HG03521 (cell line): Measurements from ENCODE around the gene BIK.

ENCODE experiments used
- ATAC-seq: cut with Tn5 transposase; IDR thresholded peaks from one replicate; pipeline ENCODE4 v1.9.1; 2021; ENCODE audit warnings: mild to moderate bottlenecking, moderate library complexity; ENCODE audit not compliant: unreplicated experiment

Gene BIK

GRCh38 chr22:43110444-43110926 is at the start of gene BIK:
BIK (plus strand) TSS chr22:43110750; CDS start chr22:43124023, 13,273 bp downstream.
- peak; percentile 39 for ATAC-seq

DNA sequence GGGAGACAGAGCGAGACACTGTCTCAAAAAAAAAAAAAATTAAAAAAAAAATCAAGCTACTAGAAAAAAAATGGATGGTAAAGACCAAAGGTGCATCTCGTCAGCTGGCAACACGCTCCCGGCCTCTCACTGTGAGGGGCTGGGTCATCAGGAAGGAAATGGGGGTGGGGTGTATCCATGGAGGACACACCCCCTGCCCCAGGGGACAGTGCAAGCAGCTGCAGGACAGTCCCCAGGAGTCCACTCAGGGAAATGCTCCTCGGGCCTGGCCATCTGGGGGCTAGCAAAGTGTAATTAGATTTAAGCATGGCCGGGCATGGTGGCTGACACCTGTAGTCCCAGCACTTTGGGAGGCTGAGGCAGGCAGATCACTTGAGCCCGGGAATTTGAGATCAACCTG is 44.4 kb upstream of the BIK start:
- no peak for ATAC-seq

- ATAC-seq, result no peak
These were observed 43.6 kb upstream of the BIK start for GRCh38 chr22:43066844-43067385.

DNA sequence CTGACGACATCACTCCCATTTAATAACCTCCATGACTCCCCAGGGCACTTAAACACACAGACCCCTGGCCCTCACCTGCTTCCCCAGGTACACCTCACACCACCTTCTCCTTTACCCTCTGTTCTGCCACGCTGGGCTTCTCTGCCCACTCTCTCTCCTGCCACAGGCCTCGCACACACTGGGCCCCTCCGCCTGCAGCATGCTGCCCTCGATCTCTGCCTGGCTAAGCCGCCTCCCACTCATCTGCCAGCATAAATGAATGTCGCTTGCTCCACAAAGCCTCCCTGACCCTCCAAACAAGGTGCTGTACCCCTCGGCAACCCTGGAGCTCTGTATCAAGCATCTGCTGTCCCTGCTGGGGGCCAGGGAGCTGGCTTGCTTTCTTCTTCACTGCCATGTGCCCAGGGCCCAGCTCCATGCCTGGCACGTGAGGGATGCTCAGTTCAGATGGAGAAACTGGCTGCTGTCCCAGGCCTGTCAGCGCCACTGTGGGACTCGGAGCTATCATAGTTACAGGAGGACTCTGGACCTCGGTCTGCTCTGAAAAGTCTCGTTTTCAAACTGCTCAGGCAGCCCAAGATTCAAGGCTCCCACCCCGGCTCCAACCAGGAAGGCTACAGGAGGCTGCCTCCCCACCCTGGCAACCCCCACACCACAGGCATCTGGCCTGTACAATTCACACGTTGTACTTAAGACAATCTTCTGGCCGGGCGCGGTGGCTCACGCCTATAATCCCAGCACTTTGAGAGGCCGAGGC is 33.3 kb upstream of the BIK start:
- ATAC-seq, result no peak

GRCh38 chr22:43078522-43078921 is 32.0 kb upstream of the BIK start:
- no peak for ATAC-seq

- no peak for ATAC-seq
These were observed 30.8 kb upstream of the BIK start for GRCh38 chr22:43079742-43080141.

- ATAC-seq, result no peak
These were observed 29.9 kb upstream of the BIK start for GRCh38 chr22:43080616-43081015.

DNA sequence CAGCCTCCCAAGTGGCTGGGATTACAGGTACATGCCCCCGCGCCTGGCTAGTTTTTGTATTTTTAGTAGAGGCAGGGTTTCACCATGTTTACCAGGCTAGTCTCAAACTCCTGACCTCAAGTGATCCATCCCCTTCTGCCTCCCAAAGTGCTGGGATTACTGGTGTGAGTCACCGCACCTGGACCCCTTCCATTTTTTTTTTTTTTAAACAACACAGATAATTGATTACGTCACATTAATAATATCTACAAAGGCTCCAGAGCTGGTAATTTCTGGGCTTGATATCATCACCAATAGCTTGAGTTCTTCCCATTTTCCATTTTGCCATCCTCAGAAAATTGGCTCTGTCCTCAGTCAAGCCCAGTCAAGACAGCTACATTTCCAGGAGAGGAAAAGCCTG is 28.6 kb upstream of the BIK start:
- ATAC-seq, result no peak

- no peak for ATAC-seq
These were observed 24.6 kb upstream of the BIK start for GRCh38 chr22:43085658-43086606.

GRCh38 chr22:43088627-43088983 is 21.9 kb upstream of the BIK start:
- no peak for ATAC-seq

- ATAC-seq, result peak; percentile 87
These were observed 21.4 kb upstream of the BIK start, which contains the start of gene TTLL1 for GRCh38 chr22:43088984-43089717. TTLL1 (minus strand) TSS chr22:43089391; CDS start chr22:43075586, 13,805 bp downstream.

DNA sequence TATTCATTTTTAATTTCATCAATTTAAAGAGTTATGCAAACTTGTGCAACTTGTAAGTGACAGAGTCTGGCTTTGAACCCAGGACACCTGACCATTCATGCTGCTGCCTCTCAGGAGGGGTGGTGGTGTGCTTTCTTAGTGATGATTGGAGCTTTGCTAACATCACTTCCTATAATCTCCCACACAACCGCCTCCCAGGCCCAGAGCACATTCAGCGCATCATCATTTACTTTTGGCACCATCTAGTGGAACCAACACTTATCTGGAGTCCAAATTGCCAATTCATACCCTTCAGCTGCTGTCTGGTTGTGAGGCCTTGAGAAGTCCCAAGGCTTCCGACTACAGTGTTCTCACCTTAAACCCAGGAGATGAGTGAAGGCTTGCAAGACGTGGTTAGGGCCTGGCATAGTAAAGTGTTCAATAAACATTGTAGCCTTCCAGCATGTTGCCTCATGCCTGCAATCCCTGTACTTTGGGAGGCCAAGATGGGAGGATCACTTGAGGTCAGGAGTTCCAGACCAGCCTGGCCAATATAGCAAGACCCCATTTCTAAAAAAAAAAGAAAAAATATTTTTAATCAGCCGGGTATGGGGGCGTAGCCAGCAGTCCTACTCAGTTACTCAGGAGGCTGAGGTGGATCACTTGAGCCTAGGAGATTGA is 20.3 kb upstream of the BIK start:
- no peak for ATAC-seq

DNA sequence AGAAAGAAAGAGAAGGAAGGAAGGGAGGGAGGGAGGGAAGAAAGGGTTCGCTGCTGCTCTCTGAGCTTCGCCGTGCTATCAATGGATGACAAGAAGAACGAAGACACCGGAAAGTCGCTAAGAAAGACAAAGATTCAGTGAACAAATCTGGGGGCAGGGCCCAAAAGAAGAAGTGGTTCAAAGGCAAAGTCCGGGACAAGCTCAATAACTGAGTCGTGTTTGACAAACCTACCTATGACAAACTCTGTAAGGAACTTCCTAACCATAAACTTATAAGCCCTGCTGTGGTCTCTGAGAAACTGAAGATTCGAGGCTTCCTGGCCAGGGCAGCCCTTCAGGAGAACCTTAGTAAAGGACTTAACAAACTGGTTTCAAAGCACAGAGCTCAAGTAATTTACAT is 18.5 kb upstream of the BIK start:
- ATAC-seq, result no peak

GRCh38 chr22:43094085-43094484 is 16.5 kb upstream of the BIK start:
- no peak for ATAC-seq

GRCh38 chr22:43094551-43094950 is 16.0 kb upstream of the BIK start:
- ATAC-seq, result no peak

- no peak for ATAC-seq
These were observed 14.1 kb upstream of the BIK start for GRCh38 chr22:43096420-43096819.

DNA sequence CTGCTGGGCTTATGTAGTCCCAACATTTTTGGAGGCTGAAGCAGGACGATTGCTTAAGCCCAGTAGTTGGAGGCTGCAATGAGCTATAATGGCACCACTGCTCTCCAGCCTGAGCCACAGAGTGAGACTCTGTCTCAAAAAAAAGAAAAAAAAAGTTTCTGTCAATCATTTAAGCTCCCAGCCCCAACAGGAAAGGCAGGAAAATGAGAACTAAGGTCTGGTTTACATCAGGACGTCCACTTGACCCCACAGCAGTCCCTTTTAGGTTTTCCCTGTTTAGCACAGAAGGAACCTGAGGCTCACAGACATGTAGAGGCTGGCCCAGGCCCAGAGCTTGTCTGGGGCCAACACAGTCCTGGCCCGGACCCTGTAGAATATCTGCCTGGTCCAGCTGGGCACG is 12.2 kb upstream of the BIK start:
- ATAC-seq, result no peak

GRCh38 chr22:43099095-43099494 is 11.5 kb upstream of the BIK start:
- ATAC-seq, result no peak

- no peak for ATAC-seq
These were observed 10.3 kb upstream of the BIK start for GRCh38 chr22:43100225-43100624.

- ATAC-seq, result no peak
These were observed 9.2 kb upstream of the BIK start for GRCh38 chr22:43101306-43101705.
